ENCODE measurements around the gene OXCT2. TPM values are rescaled to one million over a fixed set of nuclear protein-coding genes. Genes with fewer than 3 reads are reported as not detected.

The OXCT2 gene
- total and polyA plus RNA-seq, 9 of the 15 experiments (the other 6 are each of a cell fraction or from before 2014, with no cell fraction given), result 0.08 to 0.64 (median 0.22) TPM; not detected in 2

- TF ChIP-seq FOXP4 (CRISPR knock-in tag; IDR thresholded peaks at IDR 0.05; ENCODE audit: borderline replicate concordance) (peak; percentile 92; the same call in 1 of the 2 replicates), ZNF121 (CRISPR knock-in tag; conservative IDR thresholded peaks at IDR 0.05) (0 out of 2 replicates have a peak, but pooled peaks have one; percentile 21), KDM5B (IDR thresholded peaks at IDR 0.05; ENCODE audit: insufficient replicate concordance, low read depth, low read length) (peak; percentile 31), ELF4 (CRISPR knock-in tag; IDR thresholded peaks at IDR 0.05) (peak; percentile 99), RNF2 (IDR thresholded peaks at IDR 0.05) (peak; percentile 86), KLF1 (tag; IDR thresholded peaks at IDR 0.05) (peak; percentile 99), CTCFL (IDR thresholded peaks at IDR 0.05; ENCODE audit: borderline replicate concordance, insufficient read depth, low read depth, low read length, poor library complexity, severe bottlenecking) (peak; percentile 83), HDAC1 (IDR thresholded peaks at IDR 0.05) (peak in 1 of 2 experiments; percentile 69; a peak in 1 of 4 replicates), CHD4 (IDR thresholded peaks at IDR 0.05; ENCODE audit: insufficient read depth, insufficient replicate concordance, low read depth, low read length, poor library complexity, severe bottlenecking) (peak; percentile 21), ZNF583 (CRISPR knock-in tag; IDR thresholded peaks at IDR 0.05) (peak; percentile 47; the same call in 1 of the 2 replicates), RBFOX2 (IDR thresholded peaks at IDR 0.05; ENCODE audit: low read depth, low read length) (peak; percentile 86), L3MBTL2 (IDR thresholded peaks at IDR 0.05) (peak; percentile 99), SREBF1 (IDR thresholded peaks at IDR 0.05; ENCODE audit: borderline replicate concordance, low read depth, low read length) (0 out of 2 replicates have a peak, but pooled peaks have one; percentile 13), YY1 (IDR thresholded peaks at IDR 0.05; ENCODE audit: borderline replicate concordance in 1 of 3, control insufficient read depth in 1 of 3, extremely low read depth in 1 of 3, insufficient read depth in 3 of 3, insufficient read length in 1 of 3, insufficient replicate concordance in 2 of 3, low read depth in 1 of 3, low read length in 2 of 3) (peak in 1 of 3 experiments; percentile 46), GATAD2A (IDR thresholded peaks at IDR 0.05) (peak; percentile 46; the same call in 1 of the 2 replicates), CBX3 (IDR thresholded peaks at IDR 0.05; ENCODE audit: borderline replicate concordance in 1 of 2, low read length in 2 of 2) (peak in 1 of 2 experiments; percentile 88; a peak in 2 of 3 replicates), E2F3 (CRISPR knock-in tag; IDR thresholded peaks at IDR 0.05) (peak; percentile 35; the same call in 1 of the 2 replicates), POLR2AphosphoS5 (IDR thresholded peaks at IDR 0.05; ENCODE audit: control insufficient read depth, insufficient read depth, low read depth, low read length) (peak; percentile 52; the same call in 1 of the 2 replicates), USF2 (CRISPR knock-in tag; IDR thresholded peaks at IDR 0.05) (peak; percentile 94)
Measured at GRCh38 chr1:39798859-39799769, 28.0 kb upstream of the OXCT2 start (continued).

Measured in K562 (cell line).